Erythroblast (primary cell): Measurements from ENCODE around the gene ZNF516.

ENCODE experiments used
- DNase-seq, 2 experiments: peaks; one replicate each; lab custom pipeline; 2025; lab: John Stamatoyannopoulos, UW
- GATA1 ChIP-seq: IDR thresholded peaks from 2 replicates; pipeline ENCODE4 v1.6.1; 2011; ENCODE audit warnings: low read depth, mild to moderate bottlenecking, control low read depth, low read length, moderate library complexity
- POLR2A ChIP-seq: IDR thresholded peaks from 2 replicates; pipeline ENCODE4 v1.6.1; 2011; ENCODE audit warnings: mild to moderate bottlenecking, low read length

ZNF516 gene

GRCh38 chr18:76444446-76445105, 50.5 kb downstream of the ZNF516 start:
- DNase-seq: no peak
- TF ChIP-seq POLR2A (no peak), GATA1 (no peak)

GRCh38 chr18:76443519-76444445, 51.3 kb downstream of the ZNF516 start:
- no peak for DNase-seq
- no peak for TF ChIP-seq GATA1
- no peak for TF ChIP-seq POLR2A

- TF ChIP-seq POLR2A (no peak), GATA1 (no peak)
Observed at GRCh38 chr18:76442413-76443171, 52.5 kb downstream of the ZNF516 start.

GRCh38 chr18:76441668-76442412, 53.2 kb downstream of the ZNF516 start:
- TF ChIP-seq GATA1 (no peak), POLR2A (no peak)
- DNase-seq: no peak

More at GRCh38 chr18:76442413-76443171, 52.5 kb downstream of the ZNF516 start:
- no peak for DNase-seq

GRCh38 chr18:76441002-76441667, 53.9 kb downstream of the ZNF516 start:
- no peak for DNase-seq
- TF ChIP-seq POLR2A: no peak
- no peak for TF ChIP-seq GATA1

GRCh38 chr18:76437910-76438309, 57.1 kb downstream of the ZNF516 start:
- no peak for TF ChIP-seq GATA1
- no peak for TF ChIP-seq POLR2A
- DNase-seq: no peak

GRCh38 chr18:76437011-76437410, 58.0 kb downstream of the ZNF516 start:
- no peak for DNase-seq
- TF ChIP-seq POLR2A: no peak
- TF ChIP-seq GATA1: no peak

GRCh38 chr18:76436342-76436741, 58.7 kb downstream of the ZNF516 start:
- TF ChIP-seq GATA1: no peak
- no peak for TF ChIP-seq POLR2A

GRCh38 chr18:76435316-76435989, 59.6 kb downstream of the ZNF516 start:
- TF ChIP-seq GATA1 (no peak), POLR2A (no peak)
- no peak for DNase-seq

More at GRCh38 chr18:76436342-76436741, 58.7 kb downstream of the ZNF516 start:
- DNase-seq: no peak

GRCh38 chr18:76434452-76434851, 60.6 kb downstream of the ZNF516 start:
- TF ChIP-seq GATA1 (no peak), POLR2A (no peak)
- no peak for DNase-seq

GRCh38 chr18:76433788-76434187, 61.3 kb downstream of the ZNF516 start:
- DNase-seq: no peak
- no peak for TF ChIP-seq GATA1
- no peak for TF ChIP-seq POLR2A

GRCh38 chr18:76432970-76433767, 61.9 kb downstream of the ZNF516 start:
- no peak for TF ChIP-seq GATA1
- no peak for TF ChIP-seq POLR2A
- no peak for DNase-seq
